Stimulated activated CD8-positive, alpha-beta memory T cell treated with anti-CD3 and anti-CD28 coated beads, Interleukin-4, amount 100 ng/mL, for 4 hours (primary cell): ENCODE data around the gene PARP14.

ENCODE experiments used
- DNase-seq, 2 donors: peaks; one replicate each; pipeline ENCODE4 v3.0.0-alpha.2; 2020; ENCODE audit warnings: low read depth in 2 of 2, low spot score in 1 of 2

The PARP14 gene

GRCh38 chr3:122770521-122771202 lies 90.0 kb downstream of the PARP14 start:
- no peak for DNase-seq

GRCh38 chr3:122772827-122773226 lies 92.2 kb downstream of the PARP14 start:
- DNase-seq, result no peak

- no peak for DNase-seq
Measured at GRCh38 chr3:122773944-122774509, 93.4 kb downstream of the PARP14 start.

GRCh38 chr3:122774564-122774963 lies 93.9 kb downstream of the PARP14 start:
- DNase-seq, result no peak

- no peak for DNase-seq
Measured at GRCh38 chr3:122776675-122777468, 96.2 kb downstream of the PARP14 start.

GRCh38 chr3:122777563-122777962 lies 96.9 kb downstream of the PARP14 start:
- no peak for DNase-seq
